Fibroblast of lung (primary cell): ENCODE data around the gene CHML. TPM values are rescaled to one million over a fixed set of nuclear protein-coding genes. Genes with fewer than 3 reads are reported as not detected.

ENCODE experiments used
- DNase-seq, 2 donors: peaks; one replicate each; pipeline versions ENCODE4 v3.0.0 to v3.0.0-alpha.2; 2010; ENCODE audit warnings: low read depth in 2 of 2
- H2AFZ ChIP-seq: 2 replicates; pipeline ENCODE4 v1.5.1; 2012; ENCODE audit warnings: low read length, control low read depth, inconsistent platforms
- H3K27ac ChIP-seq: 2 replicates; pipeline ENCODE4 v1.5.1; 2011; ENCODE audit warnings: low read length, control low read depth; ENCODE audit not compliant: insufficient read depth
- H3K27me3 ChIP-seq: 2 replicates; pipeline ENCODE4 v1.5.1; 2011; ENCODE audit warnings: mild to moderate bottlenecking, low read length; ENCODE audit not compliant: control insufficient read depth, insufficient read depth
- H3K36me3 ChIP-seq: 2 replicates; pipeline ENCODE4 v1.5.1; 2011; ENCODE audit warnings: low read length; ENCODE audit not compliant: control insufficient read depth, insufficient read depth
- H3K4me1 ChIP-seq: 2 replicates; pipeline ENCODE4 v1.5.1; 2011; ENCODE audit warnings: low read length; ENCODE audit not compliant: control insufficient read depth, insufficient read depth; ENCODE audit errors: extremely low read depth
- H3K4me2 ChIP-seq: 2 replicates; pipeline ENCODE4 v1.5.1; 2011; ENCODE audit warnings: low read length, control low read depth; ENCODE audit not compliant: insufficient read depth; ENCODE audit errors: extremely low read depth
- H3K4me3 ChIP-seq, 4 experiments: fragments of 200-600 bp in 1 of 4; sonication (generic) in 1 of 4; replicated peaks in 1 of 4; 2 replicates each; pipeline ENCODE4 v1.5.1; 2011 to 2016; ENCODE audit warnings: low read length in 4 of 4, low read depth in 3 of 4, mild to moderate bottlenecking in 3 of 4, control low read depth in 2 of 4, inconsistent platforms in 1 of 4, mixed read lengths in 1 of 4; ENCODE audit not compliant: insufficient read depth in 1 of 4; ENCODE audit errors: control extremely low read depth in 1 of 4
- H3K79me2 ChIP-seq: 2 replicates; pipeline ENCODE4 v1.5.1; 2012; ENCODE audit warnings: mild to moderate bottlenecking, low read length, inconsistent platforms; ENCODE audit not compliant: control insufficient read depth, insufficient read depth
- H3K9ac ChIP-seq: 2 replicates; pipeline ENCODE4 v1.5.1; 2011; ENCODE audit warnings: mild to moderate bottlenecking, low read length, control low read depth; ENCODE audit not compliant: insufficient read depth
- H3K9me3 ChIP-seq: 2 replicates; pipeline ENCODE4 v1.5.1; 2012; ENCODE audit warnings: low read depth, low read length; ENCODE audit not compliant: control insufficient read depth, insufficient read depth
- H4K20me1 ChIP-seq: 2 replicates; pipeline ENCODE4 v1.5.1; 2011; ENCODE audit warnings: low read length; ENCODE audit not compliant: control insufficient read depth, insufficient read depth; ENCODE audit errors: extremely low read depth
- EZH2 ChIP-seq: IDR thresholded peaks from 2 replicates; pipeline ENCODE4 v1.5.1; 2012; ENCODE audit warnings: low read length, control low read depth, mild to moderate bottlenecking; ENCODE audit errors: missing control alignments
- polyA plus RNA-seq, 2 donors: library from polyadenylated mRNA; depleted of rRNA in 1 of 2; stranded (reverse) in 1 of 2; unstranded in 1 of 2; fragments of >200 nt; gene quantifications; 2 replicates each; pipeline ENCODE4 v1.2.1, GENCODE V29; 2011 to 2012; ENCODE audit warnings: missing spikeins in 1 of 2
- total RNA-seq: library from RNA; depleted of rRNA; stranded (reverse); fragments of >200 nt; gene quantifications from 2 replicates; pipeline ENCODE4 v1.2.1, GENCODE V29; 2014
- TF ChIP-seq, protein P1 (sequence below), 2 donors: IDR thresholded peaks in 1 of 2; conservative IDR thresholded peaks in 1 of 2; 1 replicate in 1 of 2; 2 replicates in 1 of 2; pipeline ENCODE4 v1.5.1; 2011 to 2012; ENCODE audit warnings: low read length in 2 of 2, control low read depth in 1 of 2, inconsistent platforms in 1 of 2, low read depth in 1 of 2, mild to moderate bottlenecking in 1 of 2

CHML gene
- total and polyA plus RNA-seq, 2 donors (not counting 1 experiment from before 2014, with no cell fraction given), result 11.4 to 16.1 TPM

DNA sequence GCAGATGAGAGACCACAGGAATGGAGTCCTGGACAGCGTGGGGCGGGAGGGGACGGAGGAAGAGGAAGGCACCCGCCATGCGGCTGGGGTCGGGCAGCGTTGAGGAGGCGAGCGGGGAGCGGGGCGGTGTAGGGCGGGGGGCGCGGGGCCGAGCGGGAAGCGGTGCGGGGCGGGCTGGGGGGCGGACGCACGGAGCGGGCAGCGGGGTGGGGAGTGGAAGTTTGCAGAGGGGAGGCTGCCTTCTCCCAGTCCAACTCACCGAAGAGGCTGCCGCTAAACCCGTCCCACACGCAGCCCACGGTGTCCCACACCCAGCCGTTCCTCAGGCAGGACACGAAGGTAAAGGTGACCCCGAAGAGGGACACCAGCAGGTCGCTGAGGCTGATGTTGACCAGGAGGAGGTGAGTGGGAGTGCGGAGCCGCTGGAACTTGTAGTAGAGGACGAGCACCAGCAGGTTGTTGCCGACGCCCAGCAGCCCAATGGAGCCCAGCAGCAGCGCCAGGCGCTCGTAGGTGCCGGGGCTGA, 483 bp downstream of the CHML start:
- Histone ChIP-seq H4K20me1 (no peaks in the 10 kb centered on the region), H3K79me2 (peaks cover 19% of the 10 kb centered on the region), H3K36me3 (peaks cover 6% of the 10 kb centered on the region), H3K27ac (peak overlapping the region; percentile 69), H3K4me3 (peak overlapping the region; percentile 84 to 99 (median 94)), H3K4me1 (peaks cover 3% of the 10 kb centered on the region), H3K9me3 (no peaks in the 10 kb centered on the region), H3K9ac (peak overlapping the region; percentile 80), H3K27me3 (no peaks in the 10 kb centered on the region), H2AFZ (peak overlapping the region; percentile 98), H3K4me2 (peak overlapping the region; percentile 85)
- no peak for TF ChIP-seq EZH2
- DNase-seq, result peak; percentile 29 to 41

GRCh38 chr1:241638909-241639622, 1.1 kb downstream of the CHML start:
- peak overlapping the region; percentile 13 for H3K9ac ChIP-seq
- H4K20me1 ChIP-seq, result no peaks in the 10 kb centered on the region
- no peaks in the 10 kb centered on the region for H3K9me3 ChIP-seq
- H3K4me2 ChIP-seq, result peak overlapping the region; percentile 85
- peak overlapping the region; percentile 41 for H3K27ac ChIP-seq
- peaks cover 19% of the 10 kb centered on the region for H3K79me2 ChIP-seq
- H3K4me1 ChIP-seq, result peaks cover 3% of the 10 kb centered on the region
- H3K36me3 ChIP-seq, result peaks cover 8% of the 10 kb centered on the region
- peak overlapping the region; percentile 84 to 99 (median 94) for H3K4me3 ChIP-seq
- peak overlapping the region; percentile 34 for H2AFZ ChIP-seq
- peak; percentile 22 to 36 for DNase-seq
- no peaks in the 10 kb centered on the region for H3K27me3 ChIP-seq
- TF ChIP-seq EZH2, result no peak
- TF ChIP-seq, protein P1, sequence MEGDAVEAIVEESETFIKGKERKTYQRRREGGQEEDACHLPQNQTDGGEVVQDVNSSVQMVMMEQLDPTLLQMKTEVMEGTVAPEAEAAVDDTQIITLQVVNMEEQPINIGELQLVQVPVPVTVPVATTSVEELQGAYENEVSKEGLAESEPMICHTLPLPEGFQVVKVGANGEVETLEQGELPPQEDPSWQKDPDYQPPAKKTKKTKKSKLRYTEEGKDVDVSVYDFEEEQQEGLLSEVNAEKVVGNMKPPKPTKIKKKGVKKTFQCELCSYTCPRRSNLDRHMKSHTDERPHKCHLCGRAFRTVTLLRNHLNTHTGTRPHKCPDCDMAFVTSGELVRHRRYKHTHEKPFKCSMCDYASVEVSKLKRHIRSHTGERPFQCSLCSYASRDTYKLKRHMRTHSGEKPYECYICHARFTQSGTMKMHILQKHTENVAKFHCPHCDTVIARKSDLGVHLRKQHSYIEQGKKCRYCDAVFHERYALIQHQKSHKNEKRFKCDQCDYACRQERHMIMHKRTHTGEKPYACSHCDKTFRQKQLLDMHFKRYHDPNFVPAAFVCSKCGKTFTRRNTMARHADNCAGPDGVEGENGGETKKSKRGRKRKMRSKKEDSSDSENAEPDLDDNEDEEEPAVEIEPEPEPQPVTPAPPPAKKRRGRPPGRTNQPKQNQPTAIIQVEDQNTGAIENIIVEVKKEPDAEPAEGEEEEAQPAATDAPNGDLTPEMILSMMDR (conservative IDR thresholded peaks at IDR 0.05 in 1 of 2, IDR thresholded peaks at IDR 0.05 in 1 of 2; ENCODE audit: low read depth in 1 of 2, low read length in 2 of 2), result no peak

DNA sequence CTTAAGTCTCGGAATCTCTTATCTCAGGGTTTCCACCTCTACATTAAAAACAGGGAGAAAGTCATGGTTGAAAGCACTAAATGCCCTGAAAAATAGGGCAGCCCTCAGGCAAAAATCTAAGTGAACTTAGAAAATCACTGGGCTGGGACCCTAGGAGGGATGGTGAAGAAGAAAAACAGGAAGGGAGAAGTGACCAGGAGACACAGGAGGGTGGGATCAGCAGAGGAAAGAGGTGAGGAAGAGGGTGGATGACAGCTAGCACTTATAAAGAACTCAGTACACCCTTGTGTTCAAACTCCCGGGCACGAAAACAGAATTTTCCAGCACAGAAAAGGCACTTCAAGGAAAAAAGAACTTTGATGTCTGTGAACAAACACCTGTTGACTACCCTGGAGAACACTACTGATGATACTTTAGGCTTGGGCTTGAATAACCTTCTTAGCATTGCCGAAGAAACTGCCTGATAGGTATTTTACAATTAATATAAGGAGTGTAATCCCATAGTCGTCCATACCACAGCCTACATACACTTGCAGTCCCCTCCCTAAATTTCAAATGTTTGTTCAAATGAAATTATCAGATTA, 2.0 kb downstream of the CHML start:
- no peak for TF ChIP-seq EZH2
- TF ChIP-seq, protein P1 (conservative IDR thresholded peaks at IDR 0.05 in 1 of 2, IDR thresholded peaks at IDR 0.05 in 1 of 2; ENCODE audit: low read depth in 1 of 2, low read length in 2 of 2), result no peak
- Histone ChIP-seq H3K79me2 (peaks cover 19% of the 10 kb centered on the region), H3K4me2 (peak overlapping the region; percentile 85), H3K4me1 (peaks cover 3% of the 10 kb centered on the region), H3K9me3 (no peaks in the 10 kb centered on the region), H3K36me3 (peaks cover 8% of the 10 kb centered on the region), H3K27me3 (no peaks in the 10 kb centered on the region), H4K20me1 (no peaks in the 10 kb centered on the region), H3K4me3 (peak overlapping the region; percentile 5 to 95 (median 58)), H3K9ac (no peak overlapping the region), H2AFZ (no peak overlapping the region), H3K27ac (no peak overlapping the region)
- DNase-seq, result no peak
